PC-9 (cell line): ENCODE data around the gene PHC3.

Source experiments
- CTCF ChIP-seq: fragments of 200-600 bp; sonication (generic); conservative IDR thresholded peaks from 2 replicates; pipeline ENCODE4 v1.6.1; 2017; ENCODE audit warnings: mixed run types, antibody characterized with exemption, mild to moderate bottlenecking, moderate library complexity
- EZH2 ChIP-seq: fragments of 200-600 bp; sonication (generic); IDR thresholded peaks from 2 replicates; pipeline ENCODE4 v1.8.0; 2017; ENCODE audit warnings: antibody characterized with exemption, low read depth

GRCh38 chr3:170225166-170225565 is 43.6 kb upstream of the PHC3 start:
- TF ChIP-seq CTCF (no peak), EZH2 (no peak)
